Smooth muscle cell (in vitro differentiated cells): ENCODE results near the gene FRMD3. TPM values are rescaled to one million over a fixed set of nuclear protein-coding genes. Genes with fewer than 3 reads are reported as not detected.

ENCODE experiments used
- DNase-seq: peaks from one replicate; lab custom pipeline; 2025; ENCODE audit not compliant: unreplicated experiment; lab: John Stamatoyannopoulos, UW
- H2AFZ ChIP-seq: fragments of 200-600 bp; sonication (generic); 2 replicates; pipeline ENCODE4 v1.6.0; 2016; ENCODE audit warnings: antibody characterized with exemption, low read depth, mild to moderate bottlenecking
- H3F3A ChIP-seq: fragments of 200-600 bp; sonication (generic); 2 replicates; pipeline ENCODE4 v1.6.0; 2017; ENCODE audit warnings: antibody characterized with exemption, low read depth
- H3K27ac ChIP-seq: fragments of 200-600 bp; sonication (generic); 2 replicates; pipeline ENCODE4 v1.5.1; 2016; ENCODE audit warnings: low read depth, mild to moderate bottlenecking
- H3K27me3 ChIP-seq: fragments of 200-600 bp; sonication (generic); 2 replicates; pipeline ENCODE4 v1.6.1; 2016; ENCODE audit warnings: low read depth, mild to moderate bottlenecking
- H3K36me3 ChIP-seq: fragments of 200-600 bp; sonication (generic); 2 replicates; pipeline ENCODE4 v1.5.1; 2016; ENCODE audit warnings: low read depth
- H3K4me1 ChIP-seq: fragments of 200-600 bp; sonication (generic); 2 replicates; pipeline ENCODE4 v1.5.1; 2016; ENCODE audit warnings: low read depth
- H3K4me2 ChIP-seq: fragments of 200-600 bp; sonication (generic); 2 replicates; pipeline ENCODE4 v1.6.0; 2016; ENCODE audit warnings: mild to moderate bottlenecking
- H3K4me3 ChIP-seq: fragments of 200-600 bp; sonication (generic); 2 replicates; pipeline ENCODE4 v1.5.1; 2016; ENCODE audit warnings: mild to moderate bottlenecking
- H3K79me2 ChIP-seq: fragments of 200-600 bp; sonication (generic); 2 replicates; pipeline ENCODE4 v1.6.0; 2016; ENCODE audit warnings: low read depth, mild to moderate bottlenecking
- H3K9ac ChIP-seq: fragments of 200-600 bp; sonication (generic); 2 replicates; pipeline ENCODE4 v1.6.0; 2016; ENCODE audit warnings: low read depth
- H3K9me3 ChIP-seq: fragments of 200-600 bp; sonication (generic); replicated peaks from 2 replicates; pipeline ENCODE4 v1.5.1; 2016; ENCODE audit warnings: low read depth
- H4K20me1 ChIP-seq: fragments of 200-600 bp; sonication (generic); 2 replicates; pipeline ENCODE4 v1.6.0; 2016; ENCODE audit warnings: low read depth
- WGBS: methylation state at CpG from one replicate; pipeline ENCODE4 v1.1.7; 2016; ENCODE audit warnings: low lambda C conversion rate; 5-methylcytosine and 5-hydroxymethylcytosine counted together
- polyA plus RNA-seq: library from polyadenylated mRNA; unstranded; fragments of >200 nt; fragmentation: Nextera tagmentation; extraction: Ambion mirVana; gene quantifications from 2 replicates; pipeline ENCODE4 v1.2.1, GENCODE V29; 2016
- total RNA-seq: library from RNA; depleted of rRNA; stranded (reverse); fragments of >200 nt; gene quantifications from 2 replicates; pipeline ENCODE4 v1.2.3, GENCODE V29; 2014
- TF ChIP-seq, protein P1 (sequence below): fragments of 200-600 bp; sonication (generic); IDR thresholded peaks from 2 replicates; pipeline ENCODE4 v1.5.1; 2017; ENCODE audit warnings: borderline replicate concordance, mild to moderate bottlenecking, antibody characterized with exemption; ENCODE audit not compliant: insufficient read depth, poor library complexity, severe bottlenecking

The FRMD3 gene
- total and polyA plus RNA-seq, 2 experiments from 2014 or later, result 0.72 to 2.8 TPM

DNA sequence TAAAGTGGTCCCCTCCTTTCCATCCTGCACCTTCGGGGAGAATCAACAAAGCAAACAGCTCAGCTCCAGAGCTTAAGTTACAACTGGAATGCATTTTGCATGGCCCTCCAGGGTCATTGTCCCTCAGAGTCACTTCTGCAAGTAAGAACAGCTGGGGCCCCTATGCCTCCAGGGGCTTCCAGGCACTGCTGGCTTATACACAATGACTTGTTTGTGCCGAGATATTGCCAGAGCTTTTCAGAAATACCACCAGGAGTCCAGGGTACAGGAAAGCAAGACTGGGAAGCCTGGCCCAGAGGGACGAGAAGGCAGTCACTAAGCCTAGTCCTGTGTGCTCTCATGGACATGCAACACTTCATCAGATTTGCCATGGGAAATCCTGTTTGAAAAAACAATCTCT lies 11.3 kb downstream of the FRMD3 start:
- DNase-seq, result no peak
- no peaks in the 10 kb centered on the region for H3K79me2 ChIP-seq
- H3K9me3 ChIP-seq, result no peaks in the 10 kb centered on the region
- H3K27me3 ChIP-seq, result peaks cover 6% of the 10 kb centered on the region
- 36% methylated on average over 3 of the region's 3 CpGs for WGBS
- no peaks in the 10 kb centered on the region for H4K20me1 ChIP-seq
- no peak overlapping the region for H3K4me2 ChIP-seq
- H3K4me3 ChIP-seq, result no peak overlapping the region
- no peak overlapping the region for H2AFZ ChIP-seq
- H3K27ac ChIP-seq, result no peak overlapping the region
- no peaks in the 10 kb centered on the region for H3K36me3 ChIP-seq
- H3K9ac ChIP-seq, result no peak overlapping the region
- TF ChIP-seq, protein P1, sequence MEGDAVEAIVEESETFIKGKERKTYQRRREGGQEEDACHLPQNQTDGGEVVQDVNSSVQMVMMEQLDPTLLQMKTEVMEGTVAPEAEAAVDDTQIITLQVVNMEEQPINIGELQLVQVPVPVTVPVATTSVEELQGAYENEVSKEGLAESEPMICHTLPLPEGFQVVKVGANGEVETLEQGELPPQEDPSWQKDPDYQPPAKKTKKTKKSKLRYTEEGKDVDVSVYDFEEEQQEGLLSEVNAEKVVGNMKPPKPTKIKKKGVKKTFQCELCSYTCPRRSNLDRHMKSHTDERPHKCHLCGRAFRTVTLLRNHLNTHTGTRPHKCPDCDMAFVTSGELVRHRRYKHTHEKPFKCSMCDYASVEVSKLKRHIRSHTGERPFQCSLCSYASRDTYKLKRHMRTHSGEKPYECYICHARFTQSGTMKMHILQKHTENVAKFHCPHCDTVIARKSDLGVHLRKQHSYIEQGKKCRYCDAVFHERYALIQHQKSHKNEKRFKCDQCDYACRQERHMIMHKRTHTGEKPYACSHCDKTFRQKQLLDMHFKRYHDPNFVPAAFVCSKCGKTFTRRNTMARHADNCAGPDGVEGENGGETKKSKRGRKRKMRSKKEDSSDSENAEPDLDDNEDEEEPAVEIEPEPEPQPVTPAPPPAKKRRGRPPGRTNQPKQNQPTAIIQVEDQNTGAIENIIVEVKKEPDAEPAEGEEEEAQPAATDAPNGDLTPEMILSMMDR, result no peak
- H3K4me1 ChIP-seq, result peaks cover 10% of the 10 kb centered on the region
- no peaks in the 10 kb centered on the region for H3F3A ChIP-seq

- H3F3A ChIP-seq, result no peaks in the 10 kb centered on the region
- H3K4me3 ChIP-seq, result no peak overlapping the region
- WGBS, result 94% methylated on average over 2 of the region's 2 CpGs
- no peaks in the 10 kb centered on the region for H3K9me3 ChIP-seq
- no peak overlapping the region for H2AFZ ChIP-seq
- H3K4me2 ChIP-seq, result no peak overlapping the region
- H4K20me1 ChIP-seq, result no peaks in the 10 kb centered on the region
- H3K79me2 ChIP-seq, result no peaks in the 10 kb centered on the region
- no peak overlapping the region for H3K9ac ChIP-seq
- TF ChIP-seq, protein P1, result no peak
- H3K4me1 ChIP-seq, result peaks cover 10% of the 10 kb centered on the region
- no peak overlapping the region for H3K27ac ChIP-seq
- peaks cover under 1% of the 10 kb centered on the region for H3K27me3 ChIP-seq
- no peak for DNase-seq
- no peaks in the 10 kb centered on the region for H3K36me3 ChIP-seq
Observed at GRCh38 chr9:83526211-83526610, 12.0 kb downstream of the FRMD3 start.

GRCh38 chr9:83523684-83524083 lies 14.5 kb downstream of the FRMD3 start:
- no peak for DNase-seq
- H4K20me1 ChIP-seq, result no peaks in the 10 kb centered on the region
- no peaks in the 10 kb centered on the region for H3F3A ChIP-seq
- H3K36me3 ChIP-seq, result no peaks in the 10 kb centered on the region
- H3K9ac ChIP-seq, result no peak overlapping the region
- no peak overlapping the region for H2AFZ ChIP-seq
- no peak overlapping the region for H3K27ac ChIP-seq
- no peaks in the 10 kb centered on the region for H3K79me2 ChIP-seq
- no peak overlapping the region for H3K4me2 ChIP-seq
- no peaks in the 10 kb centered on the region for H3K9me3 ChIP-seq
- H3K27me3 ChIP-seq, result no peaks in the 10 kb centered on the region
- no peak overlapping the region for H3K4me3 ChIP-seq
- TF ChIP-seq, protein P1, result no peak
- H3K4me1 ChIP-seq, result peaks cover 10% of the 10 kb centered on the region

GRCh38 chr9:83521411-83521810 lies 16.8 kb downstream of the FRMD3 start:
- H3K9me3 ChIP-seq, result no peaks in the 10 kb centered on the region
- no peaks in the 10 kb centered on the region for H3K36me3 ChIP-seq
- H3K79me2 ChIP-seq, result no peaks in the 10 kb centered on the region
- TF ChIP-seq, protein P1, result no peak
- no peaks in the 10 kb centered on the region for H3K27me3 ChIP-seq
- no peak overlapping the region for H3K27ac ChIP-seq
- H3F3A ChIP-seq, result no peaks in the 10 kb centered on the region
- H4K20me1 ChIP-seq, result no peaks in the 10 kb centered on the region
- no peak overlapping the region for H3K4me2 ChIP-seq
- peaks cover 3% of the 10 kb centered on the region for H3K4me1 ChIP-seq
- WGBS, result 88% methylated on average over 4 of the region's 4 CpGs
- H2AFZ ChIP-seq, result no peak overlapping the region
- no peak overlapping the region for H3K4me3 ChIP-seq
- no peak for DNase-seq
- H3K9ac ChIP-seq, result no peak overlapping the region
